Measurements from ENCODE around the gene ZNF891. TPM values are rescaled to one million over a fixed set of nuclear protein-coding genes. Genes with fewer than 3 reads are reported as not detected.
A peak's percentile ranks its signal among the peaks of the same experiment; 100 is the strongest.

ZNF891 gene
- total and polyA plus RNA-seq, 5 donors from 2014 or later: 0.29 to 3.0 (median 0.64) TPM

DNA sequence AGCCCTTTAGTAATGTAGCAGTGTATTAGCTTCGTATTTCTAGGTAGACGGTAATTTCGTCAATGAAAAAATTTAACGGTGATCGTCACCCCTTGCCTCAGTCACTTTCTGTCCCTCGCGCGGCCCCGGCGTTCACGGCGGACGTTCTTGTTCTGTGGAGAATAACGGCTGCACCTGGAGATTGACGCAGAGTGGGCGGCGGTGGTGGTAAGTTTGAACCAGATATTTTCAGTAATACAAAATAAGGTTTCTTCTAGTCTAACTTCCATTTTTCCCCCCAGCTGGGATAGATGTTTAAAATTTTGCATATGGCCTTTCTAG, 694 bp upstream of the ZNF891 start:
- Mint-ChIP-seq H3K4me3 (peak overlapping the region; percentile 92 to 96 (median 95)), H3K27ac (peak overlapping the region; percentile 98 to 99 (median 99)), H3K9me3 (peaks cover 10 to 64% (median 23%) of the 10 kb centered on the region in 7 donors), H3K27me3 (no peaks in the 10 kb centered on the region), H3K4me1 (peaks cover 0 to 36% (median 16%) of the 10 kb centered on the region in 4 donors), H3K36me3 (peaks cover 50% of the 10 kb centered on the region)
- Histone ChIP-seq H3K27ac (ENCODE audit: insufficient read depth, low read length, poor library complexity, severe bottlenecking) (peak overlapping the region; percentile 99), H3K27me3 (ENCODE audit: control insufficient read depth, insufficient read depth, low read length) (no peaks in the 10 kb centered on the region), H3K4me1 (ENCODE audit: control insufficient read depth, insufficient read depth, low read length, poor library complexity, severe bottlenecking) (peaks cover 15% of the 10 kb centered on the region), H3K9me3 (ENCODE audit: control insufficient read depth in 2 of 2, low read length in 2 of 2) (peaks cover 45 to 92% of the 10 kb centered on the region in 2 experiments), H3K4me3 (ENCODE audit: low read depth, low read length) (peak overlapping the region; percentile 89), H3K36me3 (ENCODE audit: control insufficient read depth, insufficient read depth, low read length) (peaks cover 29% of the 10 kb centered on the region)
- DNase-seq (no peak), ATAC-seq (ENCODE audit: low read depth in 2 of 2) (peak in 1 of 2 donors; percentile 2)

DNA sequence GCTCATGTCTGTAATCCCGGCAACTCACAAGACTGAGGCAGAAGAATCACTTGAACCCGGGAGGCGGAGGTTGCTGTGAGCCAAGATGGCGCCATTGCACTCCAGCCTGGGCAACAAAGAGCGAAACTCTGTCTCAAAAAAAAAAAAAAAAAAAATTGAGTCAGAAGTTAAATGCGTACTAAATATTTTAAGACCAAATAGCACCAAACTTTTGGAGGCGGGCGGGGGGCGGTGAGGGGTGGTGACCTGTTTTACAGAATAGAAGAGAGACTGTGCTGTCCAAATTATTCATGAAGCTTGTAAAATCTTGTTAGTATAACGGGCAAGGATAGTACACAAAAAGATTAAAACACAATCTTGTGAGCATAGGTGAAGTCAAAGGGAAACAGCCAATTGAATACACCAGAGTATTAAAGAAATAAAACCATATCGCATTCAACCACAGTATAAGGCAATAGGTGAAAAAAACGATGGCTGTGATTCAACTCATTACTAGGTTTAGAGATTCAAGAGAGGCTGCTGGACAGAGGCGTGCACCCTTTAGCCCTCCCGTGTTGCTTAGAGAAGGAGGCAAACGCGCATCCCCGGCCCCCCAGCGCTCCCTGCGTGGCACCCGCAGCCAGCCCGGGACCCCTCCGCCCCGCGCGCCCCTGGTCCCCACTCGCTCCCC, 571 bp downstream of the ZNF891 start:
- H3K27ac ChIP-seq (ENCODE audit: insufficient read depth, low read length, poor library complexity, severe bottlenecking): peak overlapping the region; percentile 99
- H3K36me3 ChIP-seq (ENCODE audit: control insufficient read depth, insufficient read depth, low read length): peaks cover 21% of the 10 kb centered on the region
- peaks cover 5 to 66% (median 29%) of the 10 kb centered on the region in 7 donors for H3K9me3 Mint-ChIP-seq
- no peaks in the 10 kb centered on the region for H3K27me3 Mint-ChIP-seq
- DNase-seq (peak in 1 of 3 donors; percentile 37), ATAC-seq (ENCODE audit: low read depth in 2 of 2) (no peak)
- peaks cover 0 to 38% (median 16%) of the 10 kb centered on the region in 4 donors for H3K4me1 Mint-ChIP-seq
- H3K27me3 ChIP-seq (ENCODE audit: control insufficient read depth, insufficient read depth, low read length): no peaks in the 10 kb centered on the region
- H3K4me3 ChIP-seq (ENCODE audit: low read depth, low read length): peak overlapping the region; percentile 76
- peak overlapping the region; percentile 92 to 96 (median 95) for H3K4me3 Mint-ChIP-seq
- peaks cover 15% of the 10 kb centered on the region for H3K4me1 ChIP-seq (ENCODE audit: control insufficient read depth, insufficient read depth, low read length, poor library complexity, severe bottlenecking)
- H3K36me3 Mint-ChIP-seq: peaks cover 46% of the 10 kb centered on the region
- peak overlapping the region; percentile 98 to 99 (median 99) for H3K27ac Mint-ChIP-seq
- H3K9me3 ChIP-seq (ENCODE audit: control insufficient read depth in 2 of 2, low read length in 2 of 2): peaks cover 45 to 92% of the 10 kb centered on the region in 2 experiments

DNA sequence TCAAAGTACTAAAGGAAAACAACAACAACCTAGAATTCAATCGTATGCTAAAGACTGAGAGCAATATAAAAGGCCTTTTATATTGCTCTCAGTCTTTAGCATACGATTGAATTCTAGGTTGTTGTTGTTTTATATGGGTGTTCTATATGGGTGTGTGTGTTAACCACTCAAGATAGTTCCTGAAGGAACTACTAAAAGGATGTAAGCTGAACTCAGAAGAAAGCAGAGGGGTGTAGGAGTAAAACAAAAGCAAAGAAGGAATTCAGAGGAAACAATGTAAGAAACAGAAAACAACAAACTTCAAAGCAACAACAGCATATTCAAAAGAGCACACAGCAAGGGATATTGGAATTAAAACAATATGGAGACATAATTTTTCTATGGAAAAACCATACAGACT, 5.4 kb downstream of the ZNF891 start:
- no peak overlapping the region for H3K4me3 Mint-ChIP-seq

DNA sequence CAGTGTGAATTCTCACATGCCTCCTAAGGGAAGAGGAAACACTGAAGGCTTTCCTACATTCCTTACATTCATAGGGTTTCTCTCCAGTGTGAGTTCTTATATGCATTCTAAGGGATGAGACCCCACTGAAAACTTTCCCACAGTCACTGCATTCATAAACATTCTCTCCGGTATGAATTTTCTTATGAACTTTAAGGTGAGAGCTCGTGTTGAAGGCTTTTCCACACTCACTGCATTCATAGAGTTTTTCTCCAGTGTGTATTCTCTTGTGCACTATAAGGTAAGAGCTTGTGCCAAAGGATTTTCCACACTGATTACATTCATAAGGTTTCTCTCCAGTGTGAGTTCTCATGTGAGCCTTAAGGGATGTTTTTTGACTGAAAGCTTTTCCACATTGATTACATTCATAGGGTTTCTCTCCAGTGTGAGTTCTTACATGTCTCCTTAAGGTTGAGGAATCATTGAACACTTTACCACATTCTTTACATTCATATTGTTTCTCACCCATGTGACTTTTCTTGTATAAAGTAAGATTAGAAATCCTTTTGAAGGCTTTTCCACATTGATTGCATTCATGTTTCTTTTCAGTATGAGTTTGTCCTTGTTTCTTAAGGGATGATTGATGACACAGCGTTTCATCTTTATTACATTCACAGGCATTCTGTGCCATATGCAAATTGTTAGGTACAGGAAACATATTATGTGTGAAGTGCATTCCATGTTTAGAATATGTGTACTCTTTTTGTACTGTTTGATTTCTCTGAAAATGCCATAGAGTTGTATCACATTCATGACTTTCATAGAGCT, 9.5 kb downstream of the ZNF891 start:
- H3K4me3 ChIP-seq (ENCODE audit: low read depth, low read length): no peak overlapping the region
- H3K27ac ChIP-seq (ENCODE audit: insufficient read depth, low read length, poor library complexity, severe bottlenecking): no peak overlapping the region
- ATAC-seq (ENCODE audit: low read depth in 2 of 2): no peak
- Mint-ChIP-seq H3K4me1 (peaks cover 0 to 2% (median 0%) of the 10 kb centered on the region in 4 donors), H3K36me3 (peaks cover 54% of the 10 kb centered on the region), H3K27ac (no peak overlapping the region), H3K9me3 (peaks cover 1 to 81% (median 42%) of the 10 kb centered on the region in 7 donors), H3K4me3 (no peak overlapping the region), H3K27me3 (no peaks in the 10 kb centered on the region)
- peaks cover 93 to 100% of the 10 kb centered on the region in 2 experiments for H3K9me3 ChIP-seq (ENCODE audit: control insufficient read depth in 2 of 2, low read length in 2 of 2)
- DNase-seq: no peak
- peaks cover 27% of the 10 kb centered on the region for H3K36me3 ChIP-seq (ENCODE audit: control insufficient read depth, insufficient read depth, low read length)
- H3K27me3 ChIP-seq (ENCODE audit: control insufficient read depth, insufficient read depth, low read length): no peaks in the 10 kb centered on the region
- no peaks in the 10 kb centered on the region for H3K4me1 ChIP-seq (ENCODE audit: control insufficient read depth, insufficient read depth, low read length, poor library complexity, severe bottlenecking)

More for the DNA sequence above, 5.4 kb downstream of the ZNF891 start:
- Mint-ChIP-seq H3K36me3 (peaks cover 51% of the 10 kb centered on the region), H3K27me3 (no peaks in the 10 kb centered on the region), H3K9me3 (peaks cover 5 to 68% (median 31%) of the 10 kb centered on the region in 7 donors), H3K4me1 (peaks cover 0 to 17% (median 6%) of the 10 kb centered on the region in 4 donors), H3K27ac (no peak overlapping the region)
- peak overlapping the region; percentile 17 for H3K4me3 ChIP-seq (ENCODE audit: low read depth, low read length)
- no peak for DNase-seq
- H3K27me3 ChIP-seq (ENCODE audit: control insufficient read depth, insufficient read depth, low read length): no peaks in the 10 kb centered on the region
- peaks cover 69 to 98% of the 10 kb centered on the region in 2 experiments for H3K9me3 ChIP-seq (ENCODE audit: control insufficient read depth in 2 of 2, low read length in 2 of 2)
- H3K4me1 ChIP-seq (ENCODE audit: control insufficient read depth, insufficient read depth, low read length, poor library complexity, severe bottlenecking): peaks cover under 1% of the 10 kb centered on the region
- no peak overlapping the region for H3K27ac ChIP-seq (ENCODE audit: insufficient read depth, low read length, poor library complexity, severe bottlenecking)
- peaks cover 37% of the 10 kb centered on the region for H3K36me3 ChIP-seq (ENCODE audit: control insufficient read depth, insufficient read depth, low read length)
- ATAC-seq (ENCODE audit: low read depth in 2 of 2): no peak

DNA sequence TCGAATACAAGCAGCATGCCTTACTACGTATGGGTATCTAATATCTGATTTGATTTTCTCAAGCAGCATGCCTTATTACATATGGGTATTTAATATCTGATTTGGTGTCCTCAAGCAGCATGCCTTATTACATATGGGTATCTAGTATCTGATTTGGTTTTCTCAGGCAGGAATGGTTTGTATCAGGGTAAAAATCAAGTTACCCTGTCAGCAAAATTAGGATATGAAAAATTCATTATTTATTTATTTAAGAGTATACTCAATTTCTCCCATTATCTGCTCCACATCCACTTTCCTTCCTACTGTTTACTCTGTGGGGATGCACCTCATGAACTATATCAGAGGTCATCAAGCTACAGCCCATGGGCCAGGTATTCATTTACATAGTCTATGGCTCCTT, 21.9 kb downstream of the ZNF891 start:
- Mint-ChIP-seq H3K36me3 (peaks cover 37% of the 10 kb centered on the region), H3K27me3 (no peaks in the 10 kb centered on the region), H3K4me3 (no peak overlapping the region), H3K4me1 (no peaks in the 10 kb centered on the region), H3K9me3 (peaks cover 0 to 84% (median 40%) of the 10 kb centered on the region in 7 donors), H3K27ac (no peak overlapping the region)
- DNase-seq (no peak), ATAC-seq (ENCODE audit: low read depth in 2 of 2) (no peak)
- no peak overlapping the region for H3K27ac ChIP-seq (ENCODE audit: insufficient read depth, low read length, poor library complexity, severe bottlenecking)
- no peak overlapping the region for H3K4me3 ChIP-seq (ENCODE audit: low read depth, low read length)
- H3K36me3 ChIP-seq (ENCODE audit: control insufficient read depth, insufficient read depth, low read length): peaks cover 37% of the 10 kb centered on the region
- H3K9me3 ChIP-seq (ENCODE audit: control insufficient read depth in 2 of 2, low read length in 2 of 2): peaks cover 88 to 95% of the 10 kb centered on the region in 2 experiments
- H3K27me3 ChIP-seq (ENCODE audit: control insufficient read depth, insufficient read depth, low read length): no peaks in the 10 kb centered on the region
- no peaks in the 10 kb centered on the region for H3K4me1 ChIP-seq (ENCODE audit: control insufficient read depth, insufficient read depth, low read length, poor library complexity, severe bottlenecking)

DNA sequence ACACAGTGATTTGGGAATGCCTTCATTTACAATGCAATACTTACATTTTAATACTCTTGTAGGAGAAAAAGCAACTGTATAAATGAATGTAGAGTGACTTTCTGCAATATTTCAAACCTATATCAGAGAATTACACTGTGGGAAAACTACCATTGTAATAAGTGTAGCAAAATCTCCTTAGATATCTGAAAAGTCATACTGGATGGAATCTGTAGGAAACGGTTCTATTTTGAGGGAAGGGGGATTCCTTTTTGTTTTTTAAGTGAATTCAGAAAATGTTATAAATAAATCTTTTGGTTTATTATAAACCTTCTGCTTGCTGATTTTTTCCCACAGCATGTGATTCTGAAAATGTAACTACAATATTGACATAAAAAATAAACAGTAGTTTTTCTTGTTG, 23.0 kb downstream of the ZNF891 start:
- no peaks in the 10 kb centered on the region for H3K27me3 ChIP-seq (ENCODE audit: control insufficient read depth, insufficient read depth, low read length)
- Mint-ChIP-seq H3K9me3 (peaks cover 0 to 86% (median 40%) of the 10 kb centered on the region in 7 donors), H3K27ac (no peak overlapping the region), H3K36me3 (peaks cover 44% of the 10 kb centered on the region), H3K4me3 (no peak overlapping the region), H3K4me1 (no peaks in the 10 kb centered on the region), H3K27me3 (no peaks in the 10 kb centered on the region)
- peaks cover 45% of the 10 kb centered on the region for H3K36me3 ChIP-seq (ENCODE audit: control insufficient read depth, insufficient read depth, low read length)
- ATAC-seq (ENCODE audit: low read depth in 2 of 2) (no peak), DNase-seq (no peak)
- H3K27ac ChIP-seq (ENCODE audit: insufficient read depth, low read length, poor library complexity, severe bottlenecking): no peak overlapping the region
- peaks cover 94 to 98% of the 10 kb centered on the region in 2 experiments for H3K9me3 ChIP-seq (ENCODE audit: control insufficient read depth in 2 of 2, low read length in 2 of 2)
- H3K4me3 ChIP-seq (ENCODE audit: low read depth, low read length): no peak overlapping the region
- no peaks in the 10 kb centered on the region for H3K4me1 ChIP-seq (ENCODE audit: control insufficient read depth, insufficient read depth, low read length, poor library complexity, severe bottlenecking)

DNA sequence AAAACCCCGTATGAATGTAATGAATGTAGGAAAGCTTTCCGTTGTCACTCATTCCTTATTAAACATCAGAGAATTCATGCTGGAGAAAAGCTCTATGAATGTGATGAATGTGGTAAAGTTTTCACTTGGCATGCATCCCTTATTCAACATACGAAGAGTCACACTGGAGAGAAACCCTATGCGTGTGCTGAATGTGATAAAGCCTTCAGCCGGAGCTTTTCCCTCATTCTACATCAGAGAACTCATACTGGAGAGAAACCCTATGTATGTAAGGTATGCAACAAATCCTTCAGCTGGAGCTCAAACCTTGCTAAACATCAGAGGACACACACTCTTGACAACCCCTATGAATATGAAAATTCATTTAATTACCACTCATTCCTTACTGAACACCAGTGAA, 23.8 kb downstream of the ZNF891 start:
- Histone ChIP-seq H3K9me3 (ENCODE audit: control insufficient read depth in 2 of 2, low read length in 2 of 2) (peaks cover 92 to 100% of the 10 kb centered on the region in 2 experiments), H3K4me3 (ENCODE audit: low read depth, low read length) (no peak overlapping the region), H3K36me3 (ENCODE audit: control insufficient read depth, insufficient read depth, low read length) (peaks cover 52% of the 10 kb centered on the region), H3K27ac (ENCODE audit: insufficient read depth, low read length, poor library complexity, severe bottlenecking) (no peak overlapping the region), H3K27me3 (ENCODE audit: control insufficient read depth, insufficient read depth, low read length) (no peaks in the 10 kb centered on the region), H3K4me1 (ENCODE audit: control insufficient read depth, insufficient read depth, low read length, poor library complexity, severe bottlenecking) (no peaks in the 10 kb centered on the region)
- Mint-ChIP-seq H3K36me3 (peaks cover 50% of the 10 kb centered on the region), H3K27ac (no peak overlapping the region), H3K9me3 (peaks cover 0 to 91% (median 41%) of the 10 kb centered on the region in 7 donors), H3K4me3 (no peak overlapping the region), H3K4me1 (no peaks in the 10 kb centered on the region), H3K27me3 (no peaks in the 10 kb centered on the region)
- DNase-seq: peak in 1 of 3 donors; percentile 26
- no peak for ATAC-seq (ENCODE audit: low read depth in 2 of 2)
